ENCODE measurements around the gene STK40. TPM values are rescaled to one million over a fixed set of nuclear protein-coding genes. Genes with fewer than 3 reads are reported as not detected.

STK40 gene
- total and polyA plus RNA-seq, 2 donors from 2014 or later, result 30.9 to 39.2 TPM

GRCh38 chr1:36359911-36360550 lies 25.7 kb downstream of the STK40 start:
- H3K9me3 ChIP-seq (ENCODE audit: control insufficient read depth in 2 of 3, insufficient read depth in 1 of 3, low read length in 3 of 3), result no peaks in the 10 kb centered on the region
- DNase-seq, result no peak
- H3K27ac ChIP-seq (ENCODE audit: low read depth in 2 of 2, low read length in 2 of 2), result no peak overlapping the region
- H3K4me3 ChIP-seq (ENCODE audit: low read length in 3 of 3), result no peak overlapping the region
- intact Hi-C loops (cut with DNase I), result no loop called here
- H3K27me3 ChIP-seq (ENCODE audit: control insufficient read depth, insufficient read depth, low read length), result no peaks in the 10 kb centered on the region
- no peak overlapping the region for H3K9ac ChIP-seq (ENCODE audit: low read length in 3 of 3)
- TF ChIP-seq, protein P1, sequence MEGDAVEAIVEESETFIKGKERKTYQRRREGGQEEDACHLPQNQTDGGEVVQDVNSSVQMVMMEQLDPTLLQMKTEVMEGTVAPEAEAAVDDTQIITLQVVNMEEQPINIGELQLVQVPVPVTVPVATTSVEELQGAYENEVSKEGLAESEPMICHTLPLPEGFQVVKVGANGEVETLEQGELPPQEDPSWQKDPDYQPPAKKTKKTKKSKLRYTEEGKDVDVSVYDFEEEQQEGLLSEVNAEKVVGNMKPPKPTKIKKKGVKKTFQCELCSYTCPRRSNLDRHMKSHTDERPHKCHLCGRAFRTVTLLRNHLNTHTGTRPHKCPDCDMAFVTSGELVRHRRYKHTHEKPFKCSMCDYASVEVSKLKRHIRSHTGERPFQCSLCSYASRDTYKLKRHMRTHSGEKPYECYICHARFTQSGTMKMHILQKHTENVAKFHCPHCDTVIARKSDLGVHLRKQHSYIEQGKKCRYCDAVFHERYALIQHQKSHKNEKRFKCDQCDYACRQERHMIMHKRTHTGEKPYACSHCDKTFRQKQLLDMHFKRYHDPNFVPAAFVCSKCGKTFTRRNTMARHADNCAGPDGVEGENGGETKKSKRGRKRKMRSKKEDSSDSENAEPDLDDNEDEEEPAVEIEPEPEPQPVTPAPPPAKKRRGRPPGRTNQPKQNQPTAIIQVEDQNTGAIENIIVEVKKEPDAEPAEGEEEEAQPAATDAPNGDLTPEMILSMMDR (IDR thresholded peaks at IDR 0.05; ENCODE audit: borderline replicate concordance, extremely low read depth, insufficient read depth), result no peak
- H3K36me3 ChIP-seq (ENCODE audit: control insufficient read depth in 2 of 3, insufficient read depth in 3 of 3, low read length in 3 of 3), result peaks cover 0 to 36% (median 19%) of the 10 kb centered on the region in 3 donors
- H3K4me1 ChIP-seq (ENCODE audit: control insufficient read depth in 2 of 3, insufficient read depth in 2 of 3, low read depth in 1 of 3, low read length in 3 of 3), result peaks cover 0 to 2% (median 0%) of the 10 kb centered on the region in 3 donors
- no peak for FAIRE-seq

DNA sequence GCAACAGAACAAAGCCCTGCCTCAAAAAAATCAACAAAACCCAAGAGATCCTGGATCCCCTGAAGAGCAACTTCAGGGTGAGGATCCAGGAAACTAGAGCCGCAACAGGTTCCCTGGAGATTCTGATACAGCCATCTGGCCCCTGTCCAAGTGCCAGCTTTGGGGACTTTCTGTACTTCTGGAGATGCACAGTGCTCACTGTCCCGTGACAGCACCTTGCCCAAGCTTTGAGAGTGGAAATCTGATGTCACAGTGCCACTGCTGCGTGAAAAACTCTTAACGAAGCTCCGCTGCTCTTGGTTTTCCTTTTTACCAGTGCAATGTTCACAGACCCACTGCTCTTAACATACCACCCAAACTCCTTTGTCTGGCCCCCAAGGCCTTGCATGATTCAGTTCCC lies 26.3 kb downstream of the STK40 start:
- intact Hi-C loops (cut with DNase I), result no loop called here
- DNase-seq (peak in 1 of 5 donors; percentile 42), FAIRE-seq (no peak)
- Histone ChIP-seq H3K36me3 (ENCODE audit: control insufficient read depth in 2 of 3, insufficient read depth in 3 of 3, low read length in 3 of 3) (peaks cover 0 to 43% (median 25%) of the 10 kb centered on the region in 3 donors), H3K27ac (ENCODE audit: low read depth in 2 of 2, low read length in 2 of 2) (no peak overlapping the region), H3K4me3 (ENCODE audit: low read length in 3 of 3) (no peak overlapping the region), H3K4me1 (ENCODE audit: control insufficient read depth in 2 of 3, insufficient read depth in 2 of 3, low read depth in 1 of 3, low read length in 3 of 3) (peaks cover 0 to 2% (median 0%) of the 10 kb centered on the region in 3 donors), H3K9ac (ENCODE audit: low read length in 3 of 3) (no peak overlapping the region), H3K9me3 (ENCODE audit: control insufficient read depth in 2 of 3, insufficient read depth in 1 of 3, low read length in 3 of 3) (no peaks in the 10 kb centered on the region), H3K27me3 (ENCODE audit: control insufficient read depth, insufficient read depth, low read length) (no peaks in the 10 kb centered on the region)
- TF ChIP-seq, protein P1 (IDR thresholded peaks at IDR 0.05; ENCODE audit: borderline replicate concordance, extremely low read depth, insufficient read depth), result no peak

- TF ChIP-seq, protein P1 (IDR thresholded peaks at IDR 0.05; ENCODE audit: borderline replicate concordance, extremely low read depth, insufficient read depth), result no peak
- FAIRE-seq (no peak), DNase-seq (no peak)
- no peaks in the 10 kb centered on the region for H3K27me3 ChIP-seq (ENCODE audit: control insufficient read depth, insufficient read depth, low read length)
- intact Hi-C loops (cut with DNase I), result no loop called here
- no peak overlapping the region for H3K9ac ChIP-seq (ENCODE audit: low read length in 3 of 3)
- no peaks in the 10 kb centered on the region for H3K9me3 ChIP-seq (ENCODE audit: control insufficient read depth in 2 of 3, insufficient read depth in 1 of 3, low read length in 3 of 3)
- no peak overlapping the region for H3K4me3 ChIP-seq (ENCODE audit: low read length in 3 of 3)
- H3K27ac ChIP-seq (ENCODE audit: low read depth in 2 of 2, low read length in 2 of 2), result no peak overlapping the region
- H3K4me1 ChIP-seq (ENCODE audit: control insufficient read depth in 2 of 3, insufficient read depth in 2 of 3, low read depth in 1 of 3, low read length in 3 of 3), result peaks cover 0 to 2% (median 0%) of the 10 kb centered on the region in 3 donors
- peaks cover 0 to 51% (median 30%) of the 10 kb centered on the region in 3 donors for H3K36me3 ChIP-seq (ENCODE audit: control insufficient read depth in 2 of 3, insufficient read depth in 3 of 3, low read length in 3 of 3)
These were observed 27.1 kb downstream of the STK40 start for GRCh38 chr1:36358514-36359084.
